Stomach (tissue), 4 donors: ENCODE measurements around the gene FNDC1.

ENCODE experiments used
- POLR2A ChIP-seq, 4 donors: fragments of 450-650 bp; IDR thresholded peaks; one replicate each; pipeline ENCODE4 v1.6.1; 2016; ENCODE audit warnings: antibody characterized with exemption in 4 of 4, control low read depth in 2 of 4, mild to moderate bottlenecking in 1 of 4, moderate library complexity in 1 of 4
- POLR2AphosphoS5 ChIP-seq, 3 donors: sonication (generic); formaldehyde crosslinking; IDR thresholded peaks; one replicate each; pipeline ENCODE4 v1.6.1; 2016; ENCODE audit warnings: antibody characterized with exemption in 3 of 3
- TF ChIP-seq, protein P1 (sequence below), 7 experiments: fragments of 450-650 bp in 4 of 7; fragments of 200-600 bp in 3 of 7; sonication (generic) in 3 of 7; IDR thresholded peaks; one replicate each; pipeline ENCODE4 v1.5.1; 2016 to 2019; ENCODE audit warnings: antibody characterized with exemption in 7 of 7, control low read depth in 2 of 7, mild to moderate bottlenecking in 1 of 7

GRCh38 chr6:159254186-159254585 lies 85.0 kb downstream of the FNDC1 start:
- TF ChIP-seq POLR2A (IDR thresholded peaks at IDR 0.05) (no peak), POLR2AphosphoS5 (IDR thresholded peaks at IDR 0.05) (no peak)
- TF ChIP-seq, protein P1, sequence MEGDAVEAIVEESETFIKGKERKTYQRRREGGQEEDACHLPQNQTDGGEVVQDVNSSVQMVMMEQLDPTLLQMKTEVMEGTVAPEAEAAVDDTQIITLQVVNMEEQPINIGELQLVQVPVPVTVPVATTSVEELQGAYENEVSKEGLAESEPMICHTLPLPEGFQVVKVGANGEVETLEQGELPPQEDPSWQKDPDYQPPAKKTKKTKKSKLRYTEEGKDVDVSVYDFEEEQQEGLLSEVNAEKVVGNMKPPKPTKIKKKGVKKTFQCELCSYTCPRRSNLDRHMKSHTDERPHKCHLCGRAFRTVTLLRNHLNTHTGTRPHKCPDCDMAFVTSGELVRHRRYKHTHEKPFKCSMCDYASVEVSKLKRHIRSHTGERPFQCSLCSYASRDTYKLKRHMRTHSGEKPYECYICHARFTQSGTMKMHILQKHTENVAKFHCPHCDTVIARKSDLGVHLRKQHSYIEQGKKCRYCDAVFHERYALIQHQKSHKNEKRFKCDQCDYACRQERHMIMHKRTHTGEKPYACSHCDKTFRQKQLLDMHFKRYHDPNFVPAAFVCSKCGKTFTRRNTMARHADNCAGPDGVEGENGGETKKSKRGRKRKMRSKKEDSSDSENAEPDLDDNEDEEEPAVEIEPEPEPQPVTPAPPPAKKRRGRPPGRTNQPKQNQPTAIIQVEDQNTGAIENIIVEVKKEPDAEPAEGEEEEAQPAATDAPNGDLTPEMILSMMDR (IDR thresholded peaks at IDR 0.05): no peak
